ENCODE results near the gene MEP1A.
"Not testable (repeated sequence)": the region's sequence is repeated elsewhere in the genome, so short reads cannot be mapped to it uniquely, and the experiment has no call there.

The MEP1A gene

GRCh38 chr6:46855966-46856365 is 62.8 kb downstream of the MEP1A start:
- ATAC-seq (ENCODE audit: low read depth); H3K27me3 ChIP-seq (ENCODE audit: insufficient read depth, poor library complexity, severe bottlenecking); H3K36me3 ChIP-seq (ENCODE audit: low read depth); H3K9me3 ChIP-seq (ENCODE audit: severe bottlenecking); H3K4me1 ChIP-seq (ENCODE audit: insufficient read depth, poor library complexity, severe bottlenecking); H3K27ac ChIP-seq (ENCODE audit: poor library complexity, severe bottlenecking); H3K4me3 ChIP-seq (ENCODE audit: severe bottlenecking); DNase-seq (ENCODE audit: low spot score): not testable (repeated sequence)
- peak; percentile 49 for TF ChIP-seq CTCF (IDR thresholded peaks at IDR 0.05; ENCODE audit: poor library complexity, severe bottlenecking)

- no peak for TF ChIP-seq CTCF (IDR thresholded peaks at IDR 0.05; ENCODE audit: poor library complexity, severe bottlenecking)
- no peaks in the 10 kb centered on the region for H3K4me1 ChIP-seq (ENCODE audit: insufficient read depth, poor library complexity, severe bottlenecking)
- DNase-seq (ENCODE audit: low spot score), result no peak
Observed at GRCh38 chr6:46862381-46862780, 69.2 kb downstream of the MEP1A start.

GRCh38 chr6:46863791-46864190 is 70.6 kb downstream of the MEP1A start:
- Histone ChIP-seq H3K4me3 (ENCODE audit: severe bottlenecking) (no peak overlapping the region), H3K27ac (ENCODE audit: poor library complexity, severe bottlenecking) (no peak overlapping the region), H3K36me3 (ENCODE audit: low read depth) (no peaks in the 10 kb centered on the region), H3K4me1 (ENCODE audit: insufficient read depth, poor library complexity, severe bottlenecking) (no peaks in the 10 kb centered on the region), H3K27me3 (ENCODE audit: insufficient read depth, poor library complexity, severe bottlenecking) (no peaks in the 10 kb centered on the region), H3K9me3 (ENCODE audit: severe bottlenecking) (no peaks in the 10 kb centered on the region)
- DNase-seq (ENCODE audit: low spot score) (no peak), ATAC-seq (ENCODE audit: low read depth) (no peak)
- TF ChIP-seq CTCF (IDR thresholded peaks at IDR 0.05; ENCODE audit: poor library complexity, severe bottlenecking), result no peak

More at GRCh38 chr6:46862381-46862780, 69.2 kb downstream of the MEP1A start:
- Histone ChIP-seq H3K27ac (ENCODE audit: poor library complexity, severe bottlenecking) (no peak overlapping the region), H3K4me3 (ENCODE audit: severe bottlenecking) (no peak overlapping the region), H3K36me3 (ENCODE audit: low read depth) (no peaks in the 10 kb centered on the region), H3K27me3 (ENCODE audit: insufficient read depth, poor library complexity, severe bottlenecking) (no peaks in the 10 kb centered on the region), H3K9me3 (ENCODE audit: severe bottlenecking) (no peaks in the 10 kb centered on the region)
- ATAC-seq (ENCODE audit: low read depth), result no peak

DNA sequence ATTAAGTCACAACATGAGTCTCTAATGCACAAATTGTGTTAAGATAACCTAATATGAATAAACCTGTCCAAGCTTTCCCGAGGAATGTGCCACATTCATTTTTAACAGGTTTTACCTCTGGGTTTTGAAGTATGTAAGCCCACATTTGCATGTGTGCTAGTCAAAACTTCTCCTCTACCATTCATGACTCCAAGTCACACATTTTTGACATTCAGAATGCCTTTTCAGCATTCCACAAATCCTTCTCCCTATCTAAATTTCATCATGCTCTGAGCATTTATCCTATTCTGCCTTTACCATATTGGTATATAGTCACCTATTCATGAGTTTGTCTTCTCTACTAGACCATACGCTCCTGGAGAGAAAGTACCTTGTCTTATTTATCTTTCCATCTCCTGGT is 72.0 kb downstream of the MEP1A start:
- H3K4me1 ChIP-seq (ENCODE audit: insufficient read depth, poor library complexity, severe bottlenecking), result no peaks in the 10 kb centered on the region
- no peak for DNase-seq (ENCODE audit: low spot score)
- no peaks in the 10 kb centered on the region for H3K27me3 ChIP-seq (ENCODE audit: insufficient read depth, poor library complexity, severe bottlenecking)
- no peak overlapping the region for H3K4me3 ChIP-seq (ENCODE audit: severe bottlenecking)
- no peak overlapping the region for H3K27ac ChIP-seq (ENCODE audit: poor library complexity, severe bottlenecking)
- H3K36me3 ChIP-seq (ENCODE audit: low read depth), result no peaks in the 10 kb centered on the region
- TF ChIP-seq CTCF (IDR thresholded peaks at IDR 0.05; ENCODE audit: poor library complexity, severe bottlenecking), result no peak
- ATAC-seq (ENCODE audit: low read depth), result no peak
- no peaks in the 10 kb centered on the region for H3K9me3 ChIP-seq (ENCODE audit: severe bottlenecking)

DNA sequence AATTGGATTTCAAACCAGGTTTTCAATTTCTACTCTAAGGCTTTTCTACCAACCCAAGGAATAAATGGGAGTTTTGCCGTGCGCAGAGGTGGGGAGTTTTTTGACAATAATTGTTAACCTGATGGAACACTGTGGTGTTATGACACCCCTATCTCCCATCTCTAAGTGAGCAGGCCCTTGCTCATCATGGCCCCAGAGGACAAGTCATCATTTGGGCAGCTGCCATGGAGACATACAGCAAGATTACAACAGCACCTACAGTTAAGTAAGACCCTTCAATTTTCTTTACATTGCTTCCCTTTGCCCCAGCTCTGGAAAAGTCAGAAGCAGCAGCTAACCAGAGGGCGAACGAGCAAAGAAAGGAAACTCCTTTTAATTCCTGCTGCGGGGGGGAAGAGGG is 74.2 kb downstream of the MEP1A start:
- no peak overlapping the region for H3K27ac ChIP-seq (ENCODE audit: poor library complexity, severe bottlenecking)
- H3K27me3 ChIP-seq (ENCODE audit: insufficient read depth, poor library complexity, severe bottlenecking), result no peaks in the 10 kb centered on the region
- no peak for DNase-seq (ENCODE audit: low spot score)
- ATAC-seq (ENCODE audit: low read depth), result peak; percentile 23; the same call in 1 of the 3 replicates
- H3K36me3 ChIP-seq (ENCODE audit: low read depth), result no peaks in the 10 kb centered on the region
- TF ChIP-seq CTCF (IDR thresholded peaks at IDR 0.05; ENCODE audit: poor library complexity, severe bottlenecking), result no peak
- no peaks in the 10 kb centered on the region for H3K4me1 ChIP-seq (ENCODE audit: insufficient read depth, poor library complexity, severe bottlenecking)
- no peaks in the 10 kb centered on the region for H3K9me3 ChIP-seq (ENCODE audit: severe bottlenecking)
- no peak overlapping the region for H3K4me3 ChIP-seq (ENCODE audit: severe bottlenecking)
